HepG2 (cell line): ENCODE data around the gene MEGF11. TPM values are rescaled to one million over a fixed set of nuclear protein-coding genes. Genes with fewer than 3 reads are reported as not detected.

Experiments
- ATAC-seq: fragments of 200-7000 bp; cut with Tn5 transposase; 3 replicates; pipeline ENCODE4 v1.9.1; 2020; ENCODE audit warnings: mild to moderate bottlenecking, moderate library complexity
- BruUV-seq: library from RNA; stranded (reverse); fragments of 400-500 nt; replicated peaks from 2 replicates; lab custom pipeline; 2021; lab: Mats Ljungman, UMichigan
- CTCF ChIA-PET: fragments of 300-600 bp; formaldehyde crosslinking; extraction: SDS; loops from one replicate; lab custom pipeline; 2021; ENCODE audit warnings: low total read pairs, inconsistent platforms, low intra/inter-chr PET ratio; lab: Yijun Ruan, JAX
- POLR2A ChIA-PET: fragments of 350-600 bp; sonication (Branson Sonifier 250); formaldehyde crosslinking; loops from one replicate; lab custom pipeline; 2020; ENCODE audit warnings: antibody characterized with exemption, inconsistent platforms; lab: Yijun Ruan, JAX
- DNase-seq: peaks from one replicate; pipeline ENCODE4 v3.0.0-alpha.2; 2015; ENCODE audit warnings: low spot score
- FAIRE-seq: peaks from 3 replicates; lab custom pipeline; 2011; peaks lifted over from hg19 to GRCh38; lab: Jason Lieb, UNC
- H2AFZ ChIP-seq: one replicate; pipeline ENCODE4 v1.6.1; 2011; ENCODE audit warnings: low read length, inconsistent platforms
- H3K27ac ChIP-seq: fragments of 300-600 bp; 3 replicates; pipeline ENCODE4 v1.8.0; 2011; ENCODE audit warnings: mixed run types, mild to moderate bottlenecking, mixed read lengths, low read length, inconsistent platforms; ENCODE audit not compliant: insufficient read depth; ENCODE audit errors: extremely low read length
- H3K27me3 ChIP-seq, 2 experiments: fragments of 200-600 bp in 1 of 2; 2 replicates in 1 of 2; 3 replicates in 1 of 2; pipeline versions ENCODE4 v1.6.0 to v1.8.0; 2011; ENCODE audit warnings: low read length in 2 of 2, mild to moderate bottlenecking in 2 of 2, moderate library complexity in 2 of 2, inconsistent platforms in 1 of 2; ENCODE audit not compliant: insufficient read depth in 2 of 2, control insufficient read depth in 1 of 2
- H3K36me3 ChIP-seq, 2 experiments: fragments of 200-600 bp in 1 of 2; replicated peaks in 1 of 2; 2 replicates in 1 of 2; 3 replicates in 1 of 2; pipeline versions ENCODE4 v1.5.1 to v1.8.0; 2011; ENCODE audit warnings: low read length in 2 of 2, inconsistent platforms in 1 of 2; ENCODE audit not compliant: insufficient read depth in 2 of 2, control insufficient read depth in 1 of 2
- H3K4me1 ChIP-seq: 2 replicates; pipeline ENCODE4 v1.5.1; 2012; ENCODE audit warnings: low read length, inconsistent platforms; ENCODE audit not compliant: insufficient read depth
- H3K4me2 ChIP-seq: 2 replicates; pipeline ENCODE4 v1.6.0; 2011; ENCODE audit warnings: low read depth, low read length, inconsistent platforms
- H3K4me3 ChIP-seq, 3 experiments: fragments of 200-600 bp in 1 of 3; sonication (generic), shearing (Covaris generic) in 1 of 3; replicated peaks in 1 of 3; 2 replicates each; pipeline ENCODE4 v1.5.1; 2011 to 2016; ENCODE audit warnings: low read length in 3 of 3, inconsistent platforms in 2 of 3, low read depth in 2 of 3, mild to moderate bottlenecking in 2 of 3, control low read depth in 1 of 3, mixed read lengths in 1 of 3; ENCODE audit not compliant: insufficient read depth in 1 of 3
- H3K79me2 ChIP-seq: one replicate; pipeline ENCODE4 v1.6.1; 2011; ENCODE audit warnings: low read length, inconsistent platforms; ENCODE audit not compliant: insufficient read depth
- H3K9ac ChIP-seq: 2 replicates; pipeline ENCODE4 v1.6.0; 2011; ENCODE audit warnings: mild to moderate bottlenecking, low read depth, low read length, inconsistent platforms; ENCODE audit not compliant: insufficient read depth
- H3K9me3 ChIP-seq: 2 replicates; pipeline ENCODE4 v1.5.1; 2012; ENCODE audit warnings: mild to moderate bottlenecking, low read length
- H4K20me1 ChIP-seq: 2 replicates; pipeline ENCODE4 v1.6.0; 2011; ENCODE audit warnings: inconsistent platforms, mild to moderate bottlenecking, low read length, moderate library complexity; ENCODE audit not compliant: insufficient read depth
- ATF7 ChIP-seq, 2 experiments: fragments of 450-650 bp in 1 of 2; sonication (generic) in 1 of 2; formaldehyde crosslinking in 1 of 2; IDR thresholded peaks; 2 replicates each; pipeline versions ENCODE4 v1.4.0 to v1.6.1; 2016 to 2020; ENCODE audit warnings: antibody characterized with exemption in 1 of 2, mild to moderate bottlenecking in 1 of 2, missing genetic modification reagents in 1 of 2
- BRD4 ChIP-seq: sonication (generic); formaldehyde crosslinking; IDR thresholded peaks from 2 replicates; pipeline ENCODE4 v1.4.0; 2020; ENCODE audit warnings: missing genetic modification reagents
- HNF1A ChIP-seq, 2 experiments: sonication (generic) in 1 of 2; formaldehyde crosslinking in 1 of 2; IDR thresholded peaks; 2 replicates each; pipeline versions ENCODE4 v1.4.0 to v1.6.1; 2016 to 2020; ENCODE audit warnings: borderline replicate concordance in 1 of 2, low read depth in 1 of 2, mild to moderate bottlenecking in 1 of 2, missing genetic modification reagents in 1 of 2
- KMT2A ChIP-seq: sonication (generic); formaldehyde crosslinking; IDR thresholded peaks from 2 replicates; pipeline ENCODE4 v1.4.0; 2020; ENCODE audit warnings: missing genetic modification reagents
- NFYB ChIP-seq: sonication (generic); formaldehyde crosslinking; IDR thresholded peaks from 2 replicates; pipeline ENCODE4 v1.4.0; 2020; ENCODE audit warnings: missing genetic modification reagents
- THAP9 ChIP-seq: sonication (generic); formaldehyde crosslinking; IDR thresholded peaks from 2 replicates; pipeline ENCODE4; 2020; ENCODE audit warnings: missing genetic modification reagents, mild to moderate bottlenecking, borderline replicate concordance
- ZKSCAN5 ChIP-seq: sonication (generic); formaldehyde crosslinking; IDR thresholded peaks from 2 replicates; pipeline ENCODE4 v1.5.1; 2020; ENCODE audit warnings: mild to moderate bottlenecking, missing genetic modification reagents
- ZNF224 ChIP-seq: sonication (generic); formaldehyde crosslinking; IDR thresholded peaks from 2 replicates; pipeline ENCODE4 v1.5.0; 2020; ENCODE audit warnings: mild to moderate bottlenecking, missing genetic modification reagents
- ZNF225 ChIP-seq: sonication (generic); formaldehyde crosslinking; IDR thresholded peaks from 2 replicates; pipeline ENCODE4 v1.4.0; 2020; ENCODE audit warnings: mild to moderate bottlenecking, missing genetic modification reagents
- ZNF468 ChIP-seq: sonication (generic); formaldehyde crosslinking; IDR thresholded peaks from 2 replicates; pipeline ENCODE4 v1.8.0; 2022; ENCODE audit warnings: mild to moderate bottlenecking, moderate library complexity, missing genetic modification reagents
- ZNF570 ChIP-seq: sonication (generic); formaldehyde crosslinking; IDR thresholded peaks from 2 replicates; pipeline ENCODE4 v1.4.0; 2020; ENCODE audit warnings: mild to moderate bottlenecking, missing genetic modification reagents, borderline replicate concordance
- ZNF615 ChIP-seq: sonication (generic); formaldehyde crosslinking; IDR thresholded peaks from 2 replicates; pipeline ENCODE4 v1.5.0; 2020; ENCODE audit warnings: mild to moderate bottlenecking, missing genetic modification reagents, borderline replicate concordance
- WGBS: methylation state at CpG from one replicate; pipeline ENCODE4 v1.1.6; 2017; ENCODE audit warnings: low lambda C conversion rate; 5-methylcytosine and 5-hydroxymethylcytosine counted together
- in situ Hi-C: cut with HindIII; loops from 2 replicates; pipeline ENCODE4 v1.10.0; 2017; ENCODE audit warnings: low pct_unique_long_range_greater_than_20kb; ENCODE audit not compliant: extremely low pct_ligation_motif_present
- intact Hi-C: fragments of 100-400 bp; cut with micrococcal nuclease; formaldehyde crosslinking; loops from one replicate; pipeline ENCODE4 v1.10.0; 2022; ENCODE audit not compliant: unreplicated experiment
- polyA plus RNA-seq, 8 experiments: library from polyadenylated mRNA; depleted of rRNA in 3 of 8; stranded (reverse) in 7 of 8; unstranded in 1 of 8; fragments of >200 nt; fragmentation: Illumina TruSeq in 4 of 8; extraction: Trizol in 4 of 8; gene quantifications; 2 replicates each; pipeline versions ENCODE4 v1.2.1 to v1.2.3, GENCODE V29; 2011 to 2016; ENCODE audit warnings: low read depth in 4 of 8, missing spikeins in 1 of 8, mixed read lengths in 1 of 8; ENCODE audit not compliant: insufficient read depth in 1 of 8
- total RNA-seq, 5 experiments: library from RNA; depleted of rRNA; stranded (reverse); fragments of >200 nt; fragmentation: Illumina TruSeq; extraction: Trizol; gene quantifications; 2 replicates each; pipeline ENCODE4 v1.2.3, GENCODE V29; 2016; ENCODE audit warnings: low read depth in 1 of 5

MEGF11 gene
- total and polyA plus RNA-seq, 2 of the 13 experiments (the other 11 are each of a cell fraction or from before 2014, with no cell fraction given), result not detected

- H3K27ac ChIP-seq, result no peak overlapping the region
- H3K9ac ChIP-seq, result no peak overlapping the region
- H3K4me3 ChIP-seq, result no peak overlapping the region
- intact Hi-C loops (no loop called here), in situ Hi-C loops (no loop called here)
- ChIA-PET POLR2A (no interaction called here), CTCF (no interaction called here)
- no peaks in the 10 kb centered on the region for H3K36me3 ChIP-seq
- no peaks in the 10 kb centered on the region for H3K4me1 ChIP-seq
- no peak overlapping the region for H3K4me2 ChIP-seq
- no peaks in the 10 kb centered on the region for H3K9me3 ChIP-seq
- DNase-seq (no peak), FAIRE-seq (no peak), ATAC-seq (no peak)
- no peaks in the 10 kb centered on the region for H4K20me1 ChIP-seq
- BruUV-seq, result no TSS peak
- TF ChIP-seq ZNF468 (CRISPR knock-in tag) (no peak), ZNF570 (CRISPR knock-in tag) (no peak), ZKSCAN5 (CRISPR knock-in tag) (no peak), ZNF224 (no peak), THAP9 (CRISPR knock-in tag) (no peak)
- H2AFZ ChIP-seq, result no peak overlapping the region
- WGBS, result 12% methylated on average over 5 of the region's 5 CpGs
- H3K27me3 ChIP-seq, result peaks cover 1 to 24% of the 10 kb centered on the region in 2 experiments; a peak in 3 of 5 replicates
- no peaks in the 10 kb centered on the region for H3K79me2 ChIP-seq
These were observed 98.5 kb downstream of the MEGF11 start for GRCh38 chr15:66155065-66155464.

GRCh38 chr15:66154581-66154980 is 99.0 kb downstream of the MEGF11 start:
- no peaks in the 10 kb centered on the region for H3K36me3 ChIP-seq
- H3K4me2 ChIP-seq, result no peak overlapping the region
- FAIRE-seq (no peak), DNase-seq (no peak), ATAC-seq (no peak)
- H3K4me3 ChIP-seq, result no peak overlapping the region
- in situ Hi-C loops, result no loop called here
- H3K9ac ChIP-seq, result no peak overlapping the region
- intact Hi-C loops, result no loop called here
- peaks cover 1 to 24% of the 10 kb centered on the region in 2 experiments; a peak in 3 of 5 replicates for H3K27me3 ChIP-seq
- no peaks in the 10 kb centered on the region for H3K79me2 ChIP-seq
- POLR2A ChIA-PET, result no interaction called here
- H3K27ac ChIP-seq, result no peak overlapping the region
- no peaks in the 10 kb centered on the region for H3K9me3 ChIP-seq
- no TSS peak for BruUV-seq
- CTCF ChIA-PET, result no interaction called here
- H3K4me1 ChIP-seq, result no peaks in the 10 kb centered on the region
- H4K20me1 ChIP-seq, result no peaks in the 10 kb centered on the region
- no peak overlapping the region for H2AFZ ChIP-seq
- 30% methylated on average over 4 of the region's 4 CpGs for WGBS
- TF ChIP-seq BRD4, result no peak
- TF ChIP-seq KMT2A (CRISPR knock-in tag), result no peak
- no peak for TF ChIP-seq NFYB
- no peak for TF ChIP-seq ZNF225 (CRISPR knock-in tag)
- no peak for TF ChIP-seq HNF1A (IDR thresholded peaks at IDR 0.05; ENCODE audit: low read depth)
- TF ChIP-seq HNF1A (CRISPR knock-in tag; IDR thresholded peaks at IDR 0.05; ENCODE audit: borderline replicate concordance), result no peak
- no peak for TF ChIP-seq ZNF615 (CRISPR knock-in tag)
- TF ChIP-seq ATF7 (IDR thresholded peaks at IDR 0.05), result no peak
- TF ChIP-seq ATF7 (CRISPR knock-in tag; IDR thresholded peaks at IDR 0.05), result no peak
